Measurements from ENCODE around the gene RIMBP2. TPM values are rescaled to one million over a fixed set of nuclear protein-coding genes. Genes with fewer than 3 reads are reported as not detected.

RIMBP2 gene
- total RNA-seq, 1 donor from 2014 or later, result 20.5 TPM

DNA sequence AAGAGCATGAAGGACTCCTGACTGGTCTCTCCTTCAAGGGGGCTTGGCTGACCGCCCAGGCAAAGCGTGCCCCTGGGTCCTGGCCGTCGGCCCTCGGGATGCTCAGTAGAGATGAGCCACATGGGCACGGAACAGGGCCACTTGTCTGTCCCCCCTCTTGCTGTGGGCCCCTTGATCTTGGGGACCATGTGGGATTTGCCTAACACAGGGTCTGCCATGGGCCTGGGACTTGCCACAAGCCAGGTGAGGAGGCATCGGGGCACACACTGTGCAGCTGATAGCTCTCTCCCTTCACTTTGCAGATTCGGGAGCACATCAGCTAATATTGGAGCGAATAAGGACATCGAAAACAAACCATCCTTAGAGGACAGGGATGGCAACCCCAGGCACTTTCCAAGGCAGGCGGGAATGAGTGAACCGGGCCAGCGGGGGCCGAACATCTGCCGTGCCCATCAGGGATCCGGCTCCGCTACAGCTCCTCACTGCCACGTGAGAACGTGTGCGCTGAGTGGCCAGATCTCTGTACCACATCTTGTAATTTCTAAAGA lies 290.3 kb downstream of the RIMBP2 start:
- H3K4me1 Mint-ChIP-seq (ENCODE audit: low read depth, unreplicated experiment), result peaks cover 6% of the 10 kb centered on the region
- peaks cover 15% of the 10 kb centered on the region for H3K9me3 Mint-ChIP-seq (ENCODE audit: unreplicated experiment)
- no peak for DNase-seq
- TF ChIP-seq, protein P1, sequence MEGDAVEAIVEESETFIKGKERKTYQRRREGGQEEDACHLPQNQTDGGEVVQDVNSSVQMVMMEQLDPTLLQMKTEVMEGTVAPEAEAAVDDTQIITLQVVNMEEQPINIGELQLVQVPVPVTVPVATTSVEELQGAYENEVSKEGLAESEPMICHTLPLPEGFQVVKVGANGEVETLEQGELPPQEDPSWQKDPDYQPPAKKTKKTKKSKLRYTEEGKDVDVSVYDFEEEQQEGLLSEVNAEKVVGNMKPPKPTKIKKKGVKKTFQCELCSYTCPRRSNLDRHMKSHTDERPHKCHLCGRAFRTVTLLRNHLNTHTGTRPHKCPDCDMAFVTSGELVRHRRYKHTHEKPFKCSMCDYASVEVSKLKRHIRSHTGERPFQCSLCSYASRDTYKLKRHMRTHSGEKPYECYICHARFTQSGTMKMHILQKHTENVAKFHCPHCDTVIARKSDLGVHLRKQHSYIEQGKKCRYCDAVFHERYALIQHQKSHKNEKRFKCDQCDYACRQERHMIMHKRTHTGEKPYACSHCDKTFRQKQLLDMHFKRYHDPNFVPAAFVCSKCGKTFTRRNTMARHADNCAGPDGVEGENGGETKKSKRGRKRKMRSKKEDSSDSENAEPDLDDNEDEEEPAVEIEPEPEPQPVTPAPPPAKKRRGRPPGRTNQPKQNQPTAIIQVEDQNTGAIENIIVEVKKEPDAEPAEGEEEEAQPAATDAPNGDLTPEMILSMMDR (IDR thresholded peaks at IDR 0.05; ENCODE audit: partially characterized antibody, unreplicated experiment), result no peak
- H3K4me3 Mint-ChIP-seq (ENCODE audit: unreplicated experiment), result no peak overlapping the region
- peaks cover 9% of the 10 kb centered on the region for H3K36me3 Mint-ChIP-seq (ENCODE audit: unreplicated experiment)
- no peak overlapping the region for H3K27ac Mint-ChIP-seq (ENCODE audit: unreplicated experiment)
- peaks cover 3% of the 10 kb centered on the region for H3K27me3 Mint-ChIP-seq (ENCODE audit: unreplicated experiment)

GRCh38 chr12:130424858-130425697 lies 291.0 kb downstream of the RIMBP2 start:
- H3K4me3 Mint-ChIP-seq (ENCODE audit: unreplicated experiment), result no peak overlapping the region
- peaks cover 9% of the 10 kb centered on the region for H3K36me3 Mint-ChIP-seq (ENCODE audit: unreplicated experiment)
- H3K27me3 Mint-ChIP-seq (ENCODE audit: unreplicated experiment), result peaks cover 3% of the 10 kb centered on the region
- H3K9me3 Mint-ChIP-seq (ENCODE audit: unreplicated experiment), result peaks cover 15% of the 10 kb centered on the region
- TF ChIP-seq, protein P1 (IDR thresholded peaks at IDR 0.05; ENCODE audit: partially characterized antibody, unreplicated experiment), result no peak
- DNase-seq, result no peak
- H3K27ac Mint-ChIP-seq (ENCODE audit: unreplicated experiment), result no peak overlapping the region
- peaks cover 6% of the 10 kb centered on the region for H3K4me1 Mint-ChIP-seq (ENCODE audit: low read depth, unreplicated experiment)

- DNase-seq, result no peak
- Mint-ChIP-seq H3K27me3 (ENCODE audit: unreplicated experiment) (peaks cover 3% of the 10 kb centered on the region), H3K36me3 (ENCODE audit: unreplicated experiment) (peaks cover 9% of the 10 kb centered on the region), H3K27ac (ENCODE audit: unreplicated experiment) (peak overlapping the region; percentile 55), H3K4me1 (ENCODE audit: low read depth, unreplicated experiment) (peaks cover 6% of the 10 kb centered on the region), H3K9me3 (ENCODE audit: unreplicated experiment) (peaks cover 15% of the 10 kb centered on the region), H3K4me3 (ENCODE audit: unreplicated experiment) (no peak overlapping the region)
- TF ChIP-seq, protein P1 (IDR thresholded peaks at IDR 0.05; ENCODE audit: partially characterized antibody, unreplicated experiment), result no peak
Observed at GRCh38 chr12:130423991-130424857, 291.9 kb downstream of the RIMBP2 start.

- H3K27ac Mint-ChIP-seq (ENCODE audit: unreplicated experiment), result no peak overlapping the region
- H3K4me3 Mint-ChIP-seq (ENCODE audit: unreplicated experiment), result no peak overlapping the region
- peaks cover 13% of the 10 kb centered on the region for H3K9me3 Mint-ChIP-seq (ENCODE audit: unreplicated experiment)
- DNase-seq, result no peak
- TF ChIP-seq, protein P1 (IDR thresholded peaks at IDR 0.05; ENCODE audit: partially characterized antibody, unreplicated experiment), result no peak
- H3K27me3 Mint-ChIP-seq (ENCODE audit: unreplicated experiment), result peaks cover 3% of the 10 kb centered on the region
- H3K36me3 Mint-ChIP-seq (ENCODE audit: unreplicated experiment), result peaks cover 9% of the 10 kb centered on the region
- H3K4me1 Mint-ChIP-seq (ENCODE audit: low read depth, unreplicated experiment), result peaks cover 6% of the 10 kb centered on the region
Observed at GRCh38 chr12:130423136-130423535, 293.0 kb downstream of the RIMBP2 start.

Measured in glutamatergic neuron (in vitro differentiated cells).